ENCODE data around the gene MUS81.
A peak's percentile ranks its signal among the peaks of the same experiment; 100 is the strongest.

MUS81 gene

GRCh38 chr11:65849771-65850216, 10.4 kb upstream of the MUS81 start:
- Histone ChIP-seq H3K4me2 (ENCODE audit: low read length) (no peak overlapping the region), H3K9me3 (replicated peaks; ENCODE audit: low read length) (no peaks in the 10 kb centered on the region), H3K27me3 (ENCODE audit: control insufficient read depth, insufficient read depth, low read length) (no peaks in the 10 kb centered on the region), H3K4me1 (ENCODE audit: control insufficient read depth, insufficient read depth, low read length) (peaks cover 5% of the 10 kb centered on the region), H3K4me3 (ENCODE audit: low read length) (no peak overlapping the region), H3K9ac (ENCODE audit: low read depth, low read length) (no peak overlapping the region), H3K36me3 (ENCODE audit: insufficient read depth, low read length) (peaks cover 41% of the 10 kb centered on the region)

- no peaks in the 10 kb centered on the region for H3K27me3 ChIP-seq (ENCODE audit: control insufficient read depth, insufficient read depth, low read length)
- H3K4me2 ChIP-seq (ENCODE audit: low read length) = no peak overlapping the region
- H3K4me3 ChIP-seq (ENCODE audit: low read length) = no peak overlapping the region
- H3K36me3 ChIP-seq (ENCODE audit: insufficient read depth, low read length) = peaks cover 47% of the 10 kb centered on the region
- H3K9me3 ChIP-seq (replicated peaks; ENCODE audit: low read length) = no peaks in the 10 kb centered on the region
- no peak overlapping the region for H3K9ac ChIP-seq (ENCODE audit: low read depth, low read length)
- peaks cover 10% of the 10 kb centered on the region for H3K4me1 ChIP-seq (ENCODE audit: control insufficient read depth, insufficient read depth, low read length)
Observed at GRCh38 chr11:65850217-65851082, 9.8 kb upstream of the MUS81 start.

GRCh38 chr11:65851083-65851579, 9.1 kb upstream of the MUS81 start:
- Histone ChIP-seq H3K9ac (ENCODE audit: low read depth, low read length) (no peak overlapping the region), H3K27me3 (ENCODE audit: control insufficient read depth, insufficient read depth, low read length) (no peaks in the 10 kb centered on the region), H3K4me1 (ENCODE audit: control insufficient read depth, insufficient read depth, low read length) (peaks cover 17% of the 10 kb centered on the region), H3K4me2 (ENCODE audit: low read length) (no peak overlapping the region), H3K4me3 (ENCODE audit: low read length) (no peak overlapping the region), H3K9me3 (replicated peaks; ENCODE audit: low read length) (no peaks in the 10 kb centered on the region), H3K36me3 (ENCODE audit: insufficient read depth, low read length) (peaks cover 54% of the 10 kb centered on the region)

GRCh38 chr11:65851811-65852507, 8.3 kb upstream of the MUS81 start:
- Histone ChIP-seq H3K4me1 (ENCODE audit: control insufficient read depth, insufficient read depth, low read length) (peaks cover 20% of the 10 kb centered on the region), H3K9ac (ENCODE audit: low read depth, low read length) (no peak overlapping the region), H3K27me3 (ENCODE audit: control insufficient read depth, insufficient read depth, low read length) (no peaks in the 10 kb centered on the region), H3K4me2 (ENCODE audit: low read length) (no peak overlapping the region), H3K9me3 (replicated peaks; ENCODE audit: low read length) (no peaks in the 10 kb centered on the region), H3K4me3 (ENCODE audit: low read length) (no peak overlapping the region), H3K36me3 (ENCODE audit: insufficient read depth, low read length) (peaks cover 61% of the 10 kb centered on the region)

GRCh38 chr11:65852508-65853245, 7.6 kb upstream of the MUS81 start:
- no peak overlapping the region for H3K9ac ChIP-seq (ENCODE audit: low read depth, low read length)
- no peak overlapping the region for H3K4me3 ChIP-seq (ENCODE audit: low read length)

GRCh38 chr11:65853246-65853979, 6.8 kb upstream of the MUS81 start:
- Histone ChIP-seq H3K27me3 (ENCODE audit: control insufficient read depth, insufficient read depth, low read length) (no peaks in the 10 kb centered on the region), H3K4me2 (ENCODE audit: low read length) (no peak overlapping the region), H3K36me3 (ENCODE audit: insufficient read depth, low read length) (peaks cover 66% of the 10 kb centered on the region), H3K9me3 (replicated peaks; ENCODE audit: low read length) (no peaks in the 10 kb centered on the region), H3K9ac (ENCODE audit: low read depth, low read length) (no peak overlapping the region), H3K4me1 (ENCODE audit: control insufficient read depth, insufficient read depth, low read length) (peaks cover 20% of the 10 kb centered on the region), H3K4me3 (ENCODE audit: low read length) (no peak overlapping the region)

More at GRCh38 chr11:65852508-65853245, 7.6 kb upstream of the MUS81 start:
- H3K9me3 ChIP-seq (replicated peaks; ENCODE audit: low read length) = no peaks in the 10 kb centered on the region
- peaks cover 66% of the 10 kb centered on the region for H3K36me3 ChIP-seq (ENCODE audit: insufficient read depth, low read length)
- no peaks in the 10 kb centered on the region for H3K27me3 ChIP-seq (ENCODE audit: control insufficient read depth, insufficient read depth, low read length)
- H3K4me1 ChIP-seq (ENCODE audit: control insufficient read depth, insufficient read depth, low read length) = peaks cover 20% of the 10 kb centered on the region
- H3K4me2 ChIP-seq (ENCODE audit: low read length) = no peak overlapping the region

- H3K4me2 ChIP-seq (ENCODE audit: low read length) = no peak overlapping the region
- H3K9ac ChIP-seq (ENCODE audit: low read depth, low read length) = no peak overlapping the region
- H3K4me3 ChIP-seq (ENCODE audit: low read length) = no peak overlapping the region
- H3K36me3 ChIP-seq (ENCODE audit: insufficient read depth, low read length) = peaks cover 66% of the 10 kb centered on the region
- no peaks in the 10 kb centered on the region for H3K9me3 ChIP-seq (replicated peaks; ENCODE audit: low read length)
- H3K27me3 ChIP-seq (ENCODE audit: control insufficient read depth, insufficient read depth, low read length) = no peaks in the 10 kb centered on the region
- H3K4me1 ChIP-seq (ENCODE audit: control insufficient read depth, insufficient read depth, low read length) = peaks cover 20% of the 10 kb centered on the region
Observed at GRCh38 chr11:65854161-65854592, 6.1 kb upstream of the MUS81 start.

- Histone ChIP-seq H3K4me1 (ENCODE audit: control insufficient read depth, insufficient read depth, low read length) (peaks cover 27% of the 10 kb centered on the region), H3K4me3 (ENCODE audit: low read length) (no peak overlapping the region), H3K9me3 (replicated peaks; ENCODE audit: low read length) (no peaks in the 10 kb centered on the region), H3K36me3 (ENCODE audit: insufficient read depth, low read length) (peaks cover 66% of the 10 kb centered on the region), H3K4me2 (ENCODE audit: low read length) (peak overlapping the region; percentile 95), H3K27me3 (ENCODE audit: control insufficient read depth, insufficient read depth, low read length) (no peaks in the 10 kb centered on the region), H3K9ac (ENCODE audit: low read depth, low read length) (no peak overlapping the region)
Observed at GRCh38 chr11:65854852-65855837, 5.1 kb upstream of the MUS81 start.

- peak overlapping the region; percentile 89 for H3K4me3 ChIP-seq (ENCODE audit: low read length)
- no peaks in the 10 kb centered on the region for H3K9me3 ChIP-seq (replicated peaks; ENCODE audit: low read length)
- peak overlapping the region; percentile 97 for H3K9ac ChIP-seq (ENCODE audit: low read depth, low read length)
- peaks cover 27% of the 10 kb centered on the region for H3K4me1 ChIP-seq (ENCODE audit: control insufficient read depth, insufficient read depth, low read length)
- peaks cover 64% of the 10 kb centered on the region for H3K36me3 ChIP-seq (ENCODE audit: insufficient read depth, low read length)
- no peaks in the 10 kb centered on the region for H3K27me3 ChIP-seq (ENCODE audit: control insufficient read depth, insufficient read depth, low read length)
- H3K4me2 ChIP-seq (ENCODE audit: low read length) = peak overlapping the region; percentile 95
Observed at GRCh38 chr11:65855927-65856363, 4.3 kb upstream of the MUS81 start.
